AG09309 (cell line): Measurements from ENCODE around the gene CD84.
"Not testable (repeated sequence)": the region's sequence is repeated elsewhere in the genome, so short reads cannot be mapped to it uniquely, and the experiment has no call there.

Experiments
- DNase-seq: peaks from one replicate; pipeline ENCODE4 v3.0.0-alpha.2; 2010; ENCODE audit warnings: low read depth
- H3K4me3 ChIP-seq: 2 replicates; pipeline ENCODE4 v1.5.1; 2011; ENCODE audit warnings: mild to moderate bottlenecking, low read depth, low read length, moderate library complexity; ENCODE audit not compliant: control insufficient read depth
- CTCF ChIP-seq: IDR thresholded peaks from 2 replicates; pipeline ENCODE4 v1.5.1; 2011; ENCODE audit warnings: mild to moderate bottlenecking, low read depth, low read length, inconsistent platforms; ENCODE audit not compliant: insufficient read depth, control insufficient read depth; ENCODE audit errors: missing control alignments

CD84 gene

GRCh38 chr1:160504651-160505050 is 74.6 kb downstream of the CD84 start:
- TF ChIP-seq CTCF = no peak
- no peak for DNase-seq
- no peak overlapping the region for H3K4me3 ChIP-seq

DNA sequence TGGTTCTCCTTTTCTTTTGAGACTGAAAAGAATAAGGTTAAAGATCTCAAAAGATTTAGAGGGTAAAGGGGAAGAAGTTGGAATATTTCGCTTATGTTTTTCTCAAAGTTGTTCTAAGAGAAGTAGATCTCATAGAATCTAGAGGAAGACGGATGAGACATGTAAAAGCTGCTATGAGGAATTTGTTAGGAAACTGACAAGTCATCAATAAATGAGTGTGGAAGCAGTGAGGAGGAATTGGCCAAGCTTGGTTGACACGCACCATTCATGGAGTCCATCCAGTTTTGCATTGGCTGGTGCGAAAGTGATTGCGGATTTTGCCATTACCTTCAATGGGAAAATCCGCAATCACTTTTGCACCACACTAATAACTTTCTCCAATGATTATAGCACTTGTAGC is 76.2 kb downstream of the CD84 start:
- no peak overlapping the region for H3K4me3 ChIP-seq
- TF ChIP-seq CTCF = no peak
- DNase-seq = no peak

- DNase-seq = no peak
- TF ChIP-seq CTCF = no peak
- no peak overlapping the region for H3K4me3 ChIP-seq
These were observed 78.8 kb downstream of the CD84 start for GRCh38 chr1:160500321-160500990.

GRCh38 chr1:160499631-160500030 is 79.7 kb downstream of the CD84 start:
- no peak overlapping the region for H3K4me3 ChIP-seq
- DNase-seq = no peak
- TF ChIP-seq CTCF = no peak

DNA sequence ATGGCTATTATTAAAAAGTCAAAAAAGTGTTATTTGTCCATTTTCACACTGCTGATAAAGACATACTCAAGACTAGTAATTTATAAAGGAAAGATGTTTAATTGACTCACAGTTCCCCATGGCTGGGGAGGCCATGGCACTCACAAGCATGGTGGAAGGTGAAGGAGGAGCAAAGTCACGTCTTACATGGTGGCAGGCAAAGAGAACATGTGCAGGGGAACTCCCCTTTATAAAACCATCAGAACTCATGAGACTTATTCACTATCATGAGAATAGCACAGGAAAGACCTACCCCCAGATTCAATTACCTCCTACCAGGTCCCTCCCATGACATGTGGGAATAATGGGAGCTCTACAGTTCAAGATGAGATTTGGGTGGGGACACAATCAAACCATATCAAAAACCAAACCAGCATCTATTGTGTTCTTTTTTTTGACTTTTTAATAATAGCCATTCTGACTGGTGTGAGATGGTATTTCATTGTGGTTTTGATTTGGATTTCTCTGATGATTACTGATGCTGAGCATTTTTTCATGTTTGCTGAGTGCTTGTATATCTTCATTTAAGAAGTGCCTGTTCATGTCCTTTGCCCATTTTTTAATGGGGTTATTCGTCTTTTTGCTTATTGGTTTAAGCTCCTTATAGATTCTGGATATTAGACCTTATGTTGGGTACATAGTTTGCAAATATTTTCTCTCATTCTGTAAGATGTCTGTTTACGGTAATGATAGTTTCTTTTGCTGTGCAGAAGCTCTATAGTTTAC is 80.8 kb downstream of the CD84 start:
- not testable (repeated sequence) for H3K4me3 ChIP-seq, DNase-seq

DNA sequence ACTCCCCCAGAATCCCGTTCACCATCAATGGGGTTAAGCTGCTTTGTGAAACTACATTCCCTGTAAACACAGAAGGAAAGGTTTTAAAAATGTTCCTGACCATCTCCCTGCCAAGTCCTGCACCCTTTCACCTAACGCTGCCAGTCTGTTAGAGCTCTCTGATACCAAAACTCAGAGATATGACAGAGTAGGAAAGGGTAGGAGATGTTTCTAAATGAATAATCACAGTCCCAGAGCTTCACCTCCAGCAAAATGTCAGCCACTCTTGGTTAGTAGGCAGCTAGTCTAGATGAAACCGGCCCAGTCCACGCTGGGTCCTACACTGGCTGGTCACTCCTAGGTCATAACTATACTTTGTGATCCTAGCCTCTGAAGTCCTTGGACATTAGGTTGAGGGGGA is 83.0 kb downstream of the CD84 start:
- DNase-seq = no peak
- TF ChIP-seq CTCF = no peak
- H3K4me3 ChIP-seq = no peak overlapping the region

DNA sequence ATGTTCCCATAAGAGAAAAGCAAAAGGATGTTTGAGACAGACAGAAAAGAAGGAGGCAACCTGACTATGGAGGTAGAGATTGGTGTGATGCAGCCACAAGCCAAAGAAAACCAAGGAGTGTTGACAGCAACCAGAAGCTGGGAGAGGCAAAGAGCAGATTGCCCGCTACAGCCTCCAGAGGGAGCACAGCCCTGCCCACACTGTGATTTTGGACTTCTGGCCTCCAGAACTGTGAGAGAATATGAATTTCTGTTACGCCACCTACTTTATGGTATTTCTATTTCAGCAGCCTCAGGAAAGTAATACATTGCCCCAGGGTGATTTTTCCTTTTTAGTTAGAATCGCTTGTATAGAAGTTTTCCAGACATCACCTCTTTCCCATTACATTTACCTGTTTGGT is 84.7 kb downstream of the CD84 start:
- no peak overlapping the region for H3K4me3 ChIP-seq
- DNase-seq = no peak
- TF ChIP-seq CTCF = no peak
